OCI-LY7 (cell line): ENCODE measurements around the gene APLP2.

Experiments
- EZH2phosphoT487 ChIP-seq: fragments of 200-600 bp; sonication (generic); IDR thresholded peaks from 2 replicates; pipeline ENCODE4 v1.6.1; 2018; ENCODE audit warnings: low read depth, borderline replicate concordance, mild to moderate bottlenecking, mixed run types, antibody characterized with exemption, low read length, moderate library complexity, mixed read lengths
- TF ChIP-seq, protein P1 (sequence below): fragments of 200-600 bp; sonication (generic); conservative IDR thresholded peaks from 2 replicates; pipeline ENCODE4 v1.5.1; 2014; ENCODE audit warnings: mild to moderate bottlenecking, antibody characterized with exemption, low read length, moderate library complexity, mixed read lengths

DNA sequence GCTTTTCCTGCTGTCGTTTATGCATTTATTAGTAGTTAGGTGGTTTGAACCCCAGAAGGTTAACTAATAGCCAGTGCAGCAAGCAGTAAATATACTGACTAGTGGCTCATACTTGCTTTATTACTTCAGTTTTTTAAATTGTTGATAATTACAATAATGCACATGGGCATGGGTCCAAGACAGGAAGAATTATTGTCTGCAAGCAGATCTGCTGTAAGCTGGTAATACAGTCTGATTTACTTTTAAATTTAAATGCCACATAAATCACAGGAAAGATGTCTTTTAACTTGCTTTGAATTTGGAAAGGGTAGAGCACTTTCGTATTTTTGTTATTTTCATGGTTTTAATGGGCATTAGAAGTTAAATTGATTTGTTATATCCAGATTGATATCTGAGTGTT, 27.1 kb downstream of the APLP2 start:
- TF ChIP-seq, protein P1, sequence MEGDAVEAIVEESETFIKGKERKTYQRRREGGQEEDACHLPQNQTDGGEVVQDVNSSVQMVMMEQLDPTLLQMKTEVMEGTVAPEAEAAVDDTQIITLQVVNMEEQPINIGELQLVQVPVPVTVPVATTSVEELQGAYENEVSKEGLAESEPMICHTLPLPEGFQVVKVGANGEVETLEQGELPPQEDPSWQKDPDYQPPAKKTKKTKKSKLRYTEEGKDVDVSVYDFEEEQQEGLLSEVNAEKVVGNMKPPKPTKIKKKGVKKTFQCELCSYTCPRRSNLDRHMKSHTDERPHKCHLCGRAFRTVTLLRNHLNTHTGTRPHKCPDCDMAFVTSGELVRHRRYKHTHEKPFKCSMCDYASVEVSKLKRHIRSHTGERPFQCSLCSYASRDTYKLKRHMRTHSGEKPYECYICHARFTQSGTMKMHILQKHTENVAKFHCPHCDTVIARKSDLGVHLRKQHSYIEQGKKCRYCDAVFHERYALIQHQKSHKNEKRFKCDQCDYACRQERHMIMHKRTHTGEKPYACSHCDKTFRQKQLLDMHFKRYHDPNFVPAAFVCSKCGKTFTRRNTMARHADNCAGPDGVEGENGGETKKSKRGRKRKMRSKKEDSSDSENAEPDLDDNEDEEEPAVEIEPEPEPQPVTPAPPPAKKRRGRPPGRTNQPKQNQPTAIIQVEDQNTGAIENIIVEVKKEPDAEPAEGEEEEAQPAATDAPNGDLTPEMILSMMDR = no peak
- TF ChIP-seq EZH2phosphoT487 = no peak
